HepG2 (cell line): ENCODE measurements around the gene S100A13. TPM values are rescaled to one million over a fixed set of nuclear protein-coding genes. Genes with fewer than 3 reads are reported as not detected.

Source experiments
- CREB1 ChIP-seq, 2 experiments: fragments of 450-650 bp in 1 of 2; IDR thresholded peaks; 2 replicates each; pipeline ENCODE4 v1.6.1; 2016 to 2017; ENCODE audit warnings: control low read depth in 1 of 2, mild to moderate bottlenecking in 1 of 2, missing compliant biosample characterization in 1 of 2, missing genetic modification characterization in 1 of 2
- CREB3 ChIP-seq: sonication (generic); formaldehyde crosslinking; IDR thresholded peaks from 2 replicates; pipeline ENCODE4 v1.5.0; 2020; ENCODE audit warnings: missing genetic modification reagents
- DMTF1 ChIP-seq: sonication (generic); formaldehyde crosslinking; IDR thresholded peaks from 2 replicates; pipeline ENCODE4 v1.4.0; 2020; ENCODE audit warnings: mild to moderate bottlenecking, missing genetic modification reagents
- GABPA ChIP-seq, 2 experiments: IDR thresholded peaks; 2 replicates each; pipeline ENCODE4 v1.6.1; 2011 to 2016; ENCODE audit warnings: low read depth in 2 of 2, low read length in 1 of 2, missing biosample characterization in 1 of 2, missing genetic modification characterization in 1 of 2
- KLF15 ChIP-seq: sonication (generic); formaldehyde crosslinking; IDR thresholded peaks from 2 replicates; pipeline ENCODE4 v1.8.1; 2023; ENCODE audit warnings: borderline replicate concordance, mild to moderate bottlenecking, inconsistent platforms, missing genetic modification reagents, mixed read lengths
- KMT2A ChIP-seq: sonication (generic); formaldehyde crosslinking; IDR thresholded peaks from 2 replicates; pipeline ENCODE4 v1.4.0; 2020; ENCODE audit warnings: missing genetic modification reagents
- PBX2 ChIP-seq: IDR thresholded peaks from 2 replicates; pipeline ENCODE4 v1.6.1; 2016; ENCODE audit warnings: control low read depth
- SRSF9 ChIP-seq: fragments of 200-400 bp; formaldehyde crosslinking; IDR thresholded peaks from 2 replicates; pipeline ENCODE4 v1.6.1; 2018; ENCODE audit warnings: borderline replicate concordance, mild to moderate bottlenecking, low read depth, low read length; ENCODE audit not compliant: insufficient read depth, poor library complexity, severe bottlenecking
- SSRP1 ChIP-seq: IDR thresholded peaks from 2 replicates; pipeline ENCODE4 v1.6.1; 2016; ENCODE audit warnings: control low read depth
- STAT6 ChIP-seq: sonication (generic); formaldehyde crosslinking; IDR thresholded peaks from 2 replicates; pipeline ENCODE4 v1.4.0; 2020; ENCODE audit warnings: missing genetic modification reagents, mild to moderate bottlenecking, borderline replicate concordance
- ZBTB26 ChIP-seq: IDR thresholded peaks from 2 replicates; pipeline ENCODE4 v1.6.1; 2016; ENCODE audit warnings: missing compliant biosample characterization, missing genetic modification reagents, borderline replicate concordance
- ZFP36L1 ChIP-seq: sonication (generic); formaldehyde crosslinking; IDR thresholded peaks from 2 replicates; pipeline ENCODE4 v1.8.0; 2022; ENCODE audit warnings: mild to moderate bottlenecking, missing genetic modification reagents, moderate library complexity
- ZNF512B ChIP-seq: sonication (generic); formaldehyde crosslinking; IDR thresholded peaks from 2 replicates; pipeline ENCODE4 v1.5.1; 2020; ENCODE audit warnings: missing genetic modification reagents, mild to moderate bottlenecking, borderline replicate concordance
- ZNF792 ChIP-seq: IDR thresholded peaks from 2 replicates; pipeline ENCODE4 v1.6.1; 2016
- ZZZ3 ChIP-seq: sonication (generic); formaldehyde crosslinking; IDR thresholded peaks from 2 replicates; pipeline ENCODE4 v1.4.0; 2020; ENCODE audit warnings: missing genetic modification reagents, mild to moderate bottlenecking, borderline replicate concordance
- polyA plus RNA-seq, 8 experiments: library from polyadenylated mRNA; depleted of rRNA in 3 of 8; stranded (reverse) in 7 of 8; unstranded in 1 of 8; fragments of >200 nt; fragmentation: Illumina TruSeq in 4 of 8; extraction: Trizol in 4 of 8; gene quantifications; 2 replicates each; pipeline versions ENCODE4 v1.2.1 to v1.2.3, GENCODE V29; 2011 to 2016; ENCODE audit warnings: low read depth in 4 of 8, missing spikeins in 1 of 8, mixed read lengths in 1 of 8; ENCODE audit not compliant: insufficient read depth in 1 of 8
- total RNA-seq, 5 experiments: library from RNA; depleted of rRNA; stranded (reverse); fragments of >200 nt; fragmentation: Illumina TruSeq; extraction: Trizol; gene quantifications; 2 replicates each; pipeline ENCODE4 v1.2.3, GENCODE V29; 2016; ENCODE audit warnings: low read depth in 1 of 5

The S100A13 gene
- total and polyA plus RNA-seq, 2 of the 13 experiments (the other 11 are each of a cell fraction or from before 2014, with no cell fraction given): 89.5 to 172 TPM

GRCh38 chr1:153608742-153609584, 18.3 kb downstream of the S100A13 start (continued):
- no peak for TF ChIP-seq KMT2A (CRISPR knock-in tag)
- no peak for TF ChIP-seq GABPA (IDR thresholded peaks at IDR 0.05; ENCODE audit: low read depth, low read length)
- peak; percentile 69 for TF ChIP-seq GABPA (CRISPR knock-in tag; IDR thresholded peaks at IDR 0.05; ENCODE audit: low read depth)
- no peak for TF ChIP-seq ZNF512B (CRISPR knock-in tag)
- no peak for TF ChIP-seq STAT6 (CRISPR knock-in tag)
- 0 out of 2 replicates have a peak, but pooled peaks have one; percentile 53 for TF ChIP-seq DMTF1 (CRISPR knock-in tag)
- no peak for TF ChIP-seq ZBTB26 (CRISPR knock-in tag)
- TF ChIP-seq PBX2 (CRISPR knock-in tag): peak; percentile 92
- TF ChIP-seq ZZZ3 (CRISPR knock-in tag): no peak
- peak; percentile 65; the same call in 1 of the 2 replicates for TF ChIP-seq CREB1 (IDR thresholded peaks at IDR 0.05)
- TF ChIP-seq CREB1 (CRISPR knock-in tag; IDR thresholded peaks at IDR 0.05): 0 out of 2 replicates have a peak, but pooled peaks have one; percentile 27
- no peak; the same call in 1 of the 2 replicates for TF ChIP-seq SSRP1 (CRISPR knock-in tag)
- no peak for TF ChIP-seq KLF15 (CRISPR knock-in tag)
- TF ChIP-seq ZNF792 (CRISPR knock-in tag): peak; percentile 24; the same call in 1 of the 2 replicates
- no peak for TF ChIP-seq SRSF9
- TF ChIP-seq ZFP36L1 (CRISPR knock-in tag): no peak
- no peak for TF ChIP-seq CREB3
